HEK293 (cell line): ENCODE results near the gene TRIM65.

Experiments used
- CTCF ChIP-seq: fragments of 450-650 bp; formaldehyde crosslinking; IDR thresholded peaks from 2 replicates; pipeline ENCODE4 v1.5.1; 2016; ENCODE audit warnings: missing biosample characterization, missing genetic modification characterization
- GLI4 ChIP-seq: fragments of 450-650 bp; formaldehyde crosslinking; IDR thresholded peaks from 2 replicates; pipeline ENCODE4 v1.5.1; 2016; ENCODE audit warnings: missing biosample characterization, missing genetic modification characterization
- REST ChIP-seq: fragments of 450-650 bp; formaldehyde crosslinking; IDR thresholded peaks from 2 replicates; pipeline ENCODE4 v1.5.1; 2016; ENCODE audit warnings: missing biosample characterization, missing genetic modification characterization
- ZBTB21 ChIP-seq: fragments of 450-650 bp; formaldehyde crosslinking; IDR thresholded peaks from 2 replicates; pipeline ENCODE4 v1.5.1; 2017; ENCODE audit warnings: missing biosample characterization, missing genetic modification characterization
- ZNF670 ChIP-seq: fragments of 450-650 bp; formaldehyde crosslinking; IDR thresholded peaks from 2 replicates; pipeline ENCODE4 v1.5.1; 2016; ENCODE audit warnings: missing biosample characterization, missing genetic modification characterization, low read depth
- ZNF785 ChIP-seq: fragments of 450-650 bp; formaldehyde crosslinking; IDR thresholded peaks from 2 replicates; pipeline ENCODE4 v1.5.1; 2016; ENCODE audit warnings: missing biosample characterization, missing genetic modification characterization

- no peak for TF ChIP-seq GLI4
- no peak for TF ChIP-seq ZBTB21
- TF ChIP-seq CTCF (tag by site-specific recombination) = no peak
- TF ChIP-seq ZNF670 (tag by site-specific recombination) = no peak
- TF ChIP-seq ZNF785 (tag by site-specific recombination) = no peak
- TF ChIP-seq REST (tag by site-specific recombination) = no peak
Measured at GRCh38 chr17:75872434-75873351, 24.1 kb downstream of the TRIM65 start.
